Measurements from ENCODE around the gene LY6G6D. TPM values are rescaled to one million over a fixed set of nuclear protein-coding genes. Genes with fewer than 3 reads are reported as not detected.
A peak's percentile ranks its signal among the peaks of the same experiment; 100 is the strongest.

Gene LY6G6D
- total RNA-seq, 1 donor from 2014 or later, result not detected

DNA sequence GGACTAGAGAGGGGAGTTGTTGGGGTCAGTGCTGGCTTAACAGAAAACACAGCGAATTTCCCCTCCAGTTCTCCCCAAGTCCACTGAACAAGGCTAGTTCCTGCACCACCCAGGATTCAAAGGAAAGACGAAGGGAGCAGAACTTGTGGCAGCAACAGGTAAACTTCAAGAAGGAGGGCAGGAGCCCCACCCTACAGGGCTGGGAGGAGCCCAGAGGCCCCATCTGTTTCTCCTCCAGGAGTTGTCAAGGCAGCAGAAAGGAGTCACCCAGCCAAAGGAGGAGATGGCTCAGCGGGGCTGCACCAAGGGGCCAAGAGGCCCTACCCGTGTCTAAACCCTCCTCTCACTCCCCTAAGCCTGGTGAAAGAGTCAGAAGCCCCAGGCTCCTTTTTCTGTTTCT lies 49.0 kb downstream of the LY6G6D start:
- peaks cover 35% of the 10 kb centered on the region for H3K36me3 Mint-ChIP-seq (ENCODE audit: low read depth)
- H3K4me1 Mint-ChIP-seq, result peaks cover 7% of the 10 kb centered on the region
- H3K27ac Mint-ChIP-seq, result peak overlapping the region; percentile 22
- H3K4me3 Mint-ChIP-seq, result no peak overlapping the region
- no peaks in the 10 kb centered on the region for H3K27me3 Mint-ChIP-seq
- intact Hi-C loops (cut with micrococcal nuclease), result no loop called here
- peak; percentile 55 for DNase-seq
- no peaks in the 10 kb centered on the region for H3K9me3 Mint-ChIP-seq

DNA sequence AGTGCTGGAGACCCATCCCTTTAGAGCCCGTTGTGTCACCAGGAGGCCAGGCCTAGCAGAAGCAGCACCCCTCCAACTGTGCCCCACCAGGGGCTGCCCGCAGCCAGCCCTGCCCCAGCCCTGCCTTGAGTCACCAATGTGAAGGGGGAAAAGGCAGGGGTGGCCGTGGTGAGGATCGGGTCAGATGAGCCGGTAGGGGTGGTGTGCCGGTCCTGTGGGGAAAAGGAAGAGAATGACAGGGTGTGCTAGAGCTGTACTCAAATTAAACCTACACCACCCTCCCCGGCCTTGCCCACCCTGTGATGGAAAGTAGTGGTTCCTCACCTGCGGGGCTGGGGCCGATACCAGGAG lies 50.4 kb downstream of the LY6G6D start:
- Mint-ChIP-seq H3K27me3 (no peaks in the 10 kb centered on the region), H3K4me3 (no peak overlapping the region), H3K36me3 (ENCODE audit: low read depth) (peaks cover 34% of the 10 kb centered on the region), H3K9me3 (no peaks in the 10 kb centered on the region), H3K27ac (no peak overlapping the region), H3K4me1 (peaks cover 13% of the 10 kb centered on the region)
- intact Hi-C loops (cut with micrococcal nuclease), result no loop called here
- DNase-seq, result no peak

DNA sequence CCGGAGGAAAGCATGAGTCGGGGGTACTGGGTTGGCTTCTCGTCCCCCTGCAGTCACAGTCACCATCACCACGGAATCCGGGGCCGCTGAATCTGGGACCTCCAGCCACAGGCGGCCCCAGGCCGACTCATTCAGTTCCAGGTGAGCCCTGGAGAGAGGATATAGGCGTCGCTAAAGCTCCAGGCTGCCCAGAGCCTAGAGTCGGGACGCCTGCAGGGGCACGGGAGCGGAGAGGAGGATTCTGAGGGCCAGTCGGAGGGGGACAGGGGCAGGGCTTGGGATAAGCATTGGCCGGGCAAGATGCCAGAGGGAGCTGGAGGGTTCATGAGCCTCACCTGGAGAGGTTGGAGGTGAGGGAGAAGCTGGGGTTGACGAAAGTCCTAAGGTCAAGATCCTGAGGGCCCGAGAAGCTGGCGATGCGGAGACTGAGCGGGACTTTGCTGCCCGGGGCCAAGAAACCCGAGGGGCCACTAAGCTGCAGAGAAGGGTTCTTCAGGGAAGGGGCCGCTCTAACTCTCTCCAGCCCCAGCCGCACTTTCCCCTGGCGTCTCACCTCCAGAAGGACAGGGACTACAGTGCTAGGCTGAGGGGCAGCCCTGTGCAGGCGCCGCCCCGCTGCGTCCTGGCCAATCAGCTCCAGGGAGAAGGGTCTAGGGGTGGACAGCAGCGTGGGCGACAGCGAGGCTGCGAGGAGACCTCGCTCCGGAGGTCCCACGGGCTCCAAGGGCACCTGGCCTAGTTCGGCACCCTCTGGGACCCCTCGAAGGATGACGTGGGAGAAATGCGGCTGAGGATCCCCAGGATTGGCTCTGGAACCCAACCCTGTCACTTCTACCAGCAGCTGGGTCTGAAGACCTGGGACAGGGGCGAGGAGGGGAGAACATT lies 51.0 kb downstream of the LY6G6D start:
- Mint-ChIP-seq H3K4me1 (peaks cover 14% of the 10 kb centered on the region), H3K4me3 (no peak overlapping the region), H3K27ac (no peak overlapping the region), H3K9me3 (no peaks in the 10 kb centered on the region), H3K36me3 (ENCODE audit: low read depth) (peaks cover 28% of the 10 kb centered on the region), H3K27me3 (no peaks in the 10 kb centered on the region)
- DNase-seq, result no peak
- intact Hi-C loops (cut with micrococcal nuclease), result no loop called here

DNA sequence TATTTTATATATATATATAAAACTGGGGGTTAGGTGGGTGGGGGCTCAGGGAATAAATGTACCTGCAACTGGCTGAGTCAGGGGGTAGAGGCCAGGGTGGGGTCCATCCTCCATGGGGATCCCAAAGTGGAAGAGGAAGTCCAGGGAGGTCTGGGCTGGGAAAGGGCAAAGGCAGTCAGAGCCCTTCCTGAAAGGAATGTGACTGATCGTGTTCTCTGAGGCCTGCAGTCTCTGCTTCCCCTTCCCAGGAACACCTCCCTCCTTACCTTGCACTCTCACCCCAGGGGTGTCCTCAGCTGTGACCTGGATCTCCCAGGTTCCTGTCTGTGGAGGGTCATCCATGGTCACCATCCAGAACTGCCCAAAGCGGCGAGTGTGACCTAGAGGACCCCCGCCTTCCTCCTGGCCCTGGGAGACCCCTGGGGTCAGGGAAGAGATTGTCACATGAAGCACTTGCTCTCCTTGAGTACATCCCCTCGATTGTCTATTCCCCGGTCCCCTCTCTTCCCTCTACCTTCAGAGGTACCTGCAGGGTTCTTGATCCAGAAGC lies 52.0 kb downstream of the LY6G6D start:
- H3K4me3 Mint-ChIP-seq, result no peak overlapping the region
- H3K4me1 Mint-ChIP-seq, result peaks cover 19% of the 10 kb centered on the region
- no peaks in the 10 kb centered on the region for H3K9me3 Mint-ChIP-seq
- H3K36me3 Mint-ChIP-seq (ENCODE audit: low read depth), result peaks cover 25% of the 10 kb centered on the region
- intact Hi-C loops (cut with micrococcal nuclease), result no loop called here
- H3K27me3 Mint-ChIP-seq, result no peaks in the 10 kb centered on the region
- no peak overlapping the region for H3K27ac Mint-ChIP-seq
- no peak for DNase-seq

Other genes starting within 250 kb of the LY6G6D start
- 32.8 and 35.5 TPM in 2 replicates for gene MICB, start 217.2 kb upstream of the LY6G6D start, total RNA-seq
- not detected in 2 replicates for gene MCCD1, start 186.4 kb upstream of the LY6G6D start, total RNA-seq
- 696 and 720 TPM in 2 replicates for gene DDX39B, start 173.3 kb upstream of the LY6G6D start, total RNA-seq
- 0.89 and 0.92 TPM in 2 replicates for gene ATP6V1G2, start 168.7 kb upstream of the LY6G6D start, total RNA-seq
- gene NFKBIL1, start 167.7 kb upstream of the LY6G6D start, total RNA-seq, result 14.8 and 16.2 TPM in 2 replicates
- gene LTA, start 143.1 kb upstream of the LY6G6D start, total RNA-seq, result 622 and 631 TPM in 2 replicates
- gene TNF, start 139.8 kb upstream of the LY6G6D start, total RNA-seq, result 294 and 303 TPM in 2 replicates
- 134 and 136 TPM in 2 replicates for gene LTB, start 132.9 kb upstream of the LY6G6D start, total RNA-seq
- 42.6 and 46.4 TPM in 2 replicates for gene LST1, start 129.1 kb upstream of the LY6G6D start, total RNA-seq
- gene NCR3, start 122.3 kb upstream of the LY6G6D start, total RNA-seq, result 12.2 and 14.5 TPM in 2 replicates
- gene AIF1, start 100.1 kb upstream of the LY6G6D start, total RNA-seq, result 68.2 and 69.6 TPM in 2 replicates
- gene PRRC2A, start 94.6 kb upstream of the LY6G6D start, total RNA-seq, result 290 and 303 TPM in 2 replicates
- gene BAG6, start 62.7 kb upstream of the LY6G6D start, total RNA-seq, result 324 and 342 TPM in 2 replicates
- gene APOM, start 59.5 kb upstream of the LY6G6D start, total RNA-seq, result 2.5 and 3.4 TPM in 2 replicates
- gene C6orf47, start 54.6 kb upstream of the LY6G6D start, total RNA-seq, result 16.8 and 17.9 TPM in 2 replicates
- 32.9 and 33.6 TPM in 2 replicates for gene GPANK1, start 50.4 kb upstream of the LY6G6D start, total RNA-seq
- gene CSNK2B, start 49.3 kb upstream of the LY6G6D start, total RNA-seq, result 288 and 302 TPM in 2 replicates
- gene LY6G5B, start 45.4 kb upstream of the LY6G6D start, total RNA-seq, result 32.8 and 33.5 TPM in 2 replicates
- 4.1 and 4.9 TPM in 2 replicates for gene LY6G5C, start 34.3 kb upstream of the LY6G6D start, total RNA-seq
- gene ABHD16A, start 12.0 kb upstream of the LY6G6D start, total RNA-seq, result 43.1 and 44.7 TPM in 2 replicates
- gene LY6G6F, start 8.5 kb upstream of the LY6G6D start, total RNA-seq, result not detected in 2 replicates
- gene LY6G6C, start 6.4 kb downstream of the LY6G6D start, total RNA-seq, result not detected in 2 replicates
- gene MPIG6B, start 8.0 kb downstream of the LY6G6D start, total RNA-seq, result not detected in 2 replicates
- 4.8 and 5.6 TPM in 2 replicates for gene DDAH2, start 14.0 kb downstream of the LY6G6D start, total RNA-seq
- gene CLIC1, start 21.2 kb downstream of the LY6G6D start, total RNA-seq, result 385 TPM in 2 replicates
- 87.8 and 99.6 TPM in 2 replicates for gene MSH5, start 24.7 kb downstream of the LY6G6D start, total RNA-seq
- 15.0 and 17.7 TPM in 2 replicates for gene SAPCD1, start 47.3 kb downstream of the LY6G6D start, total RNA-seq
- gene VWA7, start 62.0 kb downstream of the LY6G6D start, total RNA-seq, result 3.0 and 3.2 TPM in 2 replicates
- gene VARS1, start 80.4 kb downstream of the LY6G6D start, total RNA-seq, result 173 and 181 TPM in 2 replicates
- gene LSM2, start 91.6 kb downstream of the LY6G6D start, total RNA-seq, result 142 and 146 TPM in 2 replicates
- gene HSPA1L, start 99.9 kb downstream of the LY6G6D start, total RNA-seq, result 1.8 and 2.5 TPM in 2 replicates
- 189 and 190 TPM in 2 replicates for gene HSPA1A, start 100.2 kb downstream of the LY6G6D start, total RNA-seq
- 156 and 161 TPM in 2 replicates for gene HSPA1B, start 112.4 kb downstream of the LY6G6D start, total RNA-seq
- gene NEU1, start 147.5 kb downstream of the LY6G6D start, total RNA-seq, result 20.4 and 22.2 TPM in 2 replicates
- 0.21 TPM in 1 of 2 replicates, not detected in the other for gene SLC44A4, start 163.6 kb downstream of the LY6G6D start, total RNA-seq
- gene EHMT2, start 182.3 kb downstream of the LY6G6D start, total RNA-seq, result 73.5 and 79.3 TPM in 2 replicates
- 3.7 and 4.6 TPM in 2 replicates for gene ZBTB12, start 186.7 kb downstream of the LY6G6D start, total RNA-seq
- 0.30 and 0.43 TPM in 2 replicates for gene C2, start 212.4 kb downstream of the LY6G6D start, total RNA-seq
- 0.17 TPM in 1 of 2 replicates, not detected in the other for gene CFB, start 230.7 kb downstream of the LY6G6D start, total RNA-seq
- gene NELFE, start 243.6 kb downstream of the LY6G6D start, total RNA-seq, result 85.8 and 88.5 TPM in 2 replicates
- 92.8 and 93.7 TPM in 2 replicates for gene SKIC2, start 243.8 kb downstream of the LY6G6D start, total RNA-seq